Right lobe of liver (tissue), 4 donors: ENCODE results near the gene CARD8.

ENCODE experiments used
- CTCF ChIP-seq, 4 donors: fragments of 200-600 bp in 3 of 4; fragments of 450-650 bp in 1 of 4; IDR thresholded peaks; one replicate each; pipeline versions ENCODE4 v1.5.1 to v1.8.0; 2016 to 2022; ENCODE audit warnings: antibody characterized with exemption in 4 of 4, mild to moderate bottlenecking in 2 of 4
- POLR2A ChIP-seq: fragments of 450-650 bp; IDR thresholded peaks from one replicate; pipeline ENCODE4 v1.6.1; 2017; ENCODE audit warnings: antibody characterized with exemption, mild to moderate bottlenecking
- donor health status: DM: no; HTN: no; CAD: no.
- donor health status: DM: no; HTN: no; CAD: no.
- donor health status: DM: no; HTN: yes; CAD: no.

GRCh38 chr19:48295458-48295857 is 39.7 kb upstream of the CARD8 start:
- TF ChIP-seq CTCF (IDR thresholded peaks at IDR 0.05), result no peak
- TF ChIP-seq POLR2A, result no peak
